DMS114 treated with DMSO at 0.1 percent for 48 hours (cell line): ENCODE measurements around the gene IQSEC1.
"Not testable (repeated sequence)": the region's sequence is repeated elsewhere in the genome, so short reads cannot be mapped to it uniquely, and the experiment has no call there.

Source experiments
- DNase-seq: peaks from one replicate; lab custom pipeline; 2025; ENCODE audit not compliant: unreplicated experiment; lab: John Stamatoyannopoulos, UW

The IQSEC1 gene

GRCh38 chr3:12897381-12898289 is 175.6 kb downstream of the IQSEC1 start:
- no peak for DNase-seq

DNA sequence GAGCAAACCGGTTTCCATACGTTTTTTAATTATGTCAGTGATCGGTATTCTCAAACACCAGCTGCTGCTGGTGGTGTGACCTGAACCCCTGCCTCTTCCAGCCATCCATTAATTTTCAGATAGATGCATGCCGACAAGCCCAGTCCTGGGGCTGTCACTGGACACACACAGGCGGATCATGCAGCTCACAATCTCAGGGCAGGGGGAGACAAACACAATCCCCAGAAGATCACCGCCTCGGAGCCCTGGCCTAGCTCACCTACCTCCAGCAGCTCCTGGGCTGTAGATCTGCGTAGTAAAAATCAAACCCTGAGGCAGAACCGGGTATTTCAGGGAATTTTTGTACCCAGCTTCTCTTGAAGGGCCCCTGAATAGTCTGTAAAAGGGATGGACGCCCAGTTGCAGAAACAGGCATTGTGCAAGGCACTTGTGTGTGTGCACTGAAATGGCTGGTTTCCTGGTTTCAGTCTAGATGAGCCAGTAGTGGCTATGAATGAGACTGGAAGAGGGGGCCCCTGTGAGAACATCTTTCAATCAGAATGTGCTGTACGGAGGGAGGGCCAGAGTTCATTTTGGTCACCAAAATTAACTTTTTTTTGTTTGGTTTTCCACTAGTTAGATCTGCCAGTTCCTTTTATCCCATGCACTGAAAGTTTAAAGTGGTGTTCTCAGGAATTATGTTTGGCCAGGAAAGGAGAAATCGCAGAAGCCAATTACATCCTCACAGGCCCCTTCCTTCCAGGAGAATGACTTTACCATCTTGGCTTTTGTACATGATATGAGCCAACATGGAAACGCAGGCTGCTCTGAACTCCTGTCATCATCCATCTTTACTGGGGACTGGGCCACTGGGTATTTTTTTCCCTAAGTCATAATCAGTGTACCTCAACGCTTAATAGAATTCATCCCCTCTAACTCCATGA is 176.9 kb downstream of the IQSEC1 start:
- DNase-seq = no peak

DNA sequence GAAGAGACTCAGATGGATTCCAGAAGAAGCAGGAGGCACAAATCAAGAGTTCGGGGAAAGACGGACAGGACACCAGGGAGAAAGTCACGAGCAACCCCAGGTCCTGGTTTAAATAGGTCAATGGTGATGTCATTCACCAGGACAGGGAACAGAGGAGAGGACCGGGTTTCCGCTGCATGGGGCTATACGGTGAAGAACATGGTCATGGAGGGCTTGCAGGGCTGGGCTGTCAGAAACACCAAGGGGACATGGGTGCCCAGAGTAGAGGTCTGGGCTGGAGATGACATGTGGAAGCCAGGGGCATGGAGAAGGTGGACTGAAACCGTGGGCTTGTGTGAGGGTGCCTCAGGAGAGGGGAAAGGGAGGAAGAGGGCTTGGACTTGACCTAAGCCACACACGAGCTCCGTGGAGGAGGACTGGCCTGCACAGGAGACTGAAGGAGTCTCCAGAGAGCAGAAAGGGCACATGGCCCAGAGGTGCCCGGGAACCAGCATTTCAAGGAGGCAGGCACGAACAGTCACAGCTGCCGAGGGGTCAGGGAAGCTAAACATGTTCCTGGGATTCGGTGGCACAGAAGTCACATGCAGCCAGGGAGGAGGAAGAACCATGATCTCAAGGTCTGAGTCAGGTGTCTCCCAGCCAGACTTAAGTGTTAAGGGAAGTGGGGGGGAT is 177.7 kb downstream of the IQSEC1 start:
- no peak for DNase-seq

- DNase-seq = no peak
Measured at GRCh38 chr3:12894629-12895028, 178.6 kb downstream of the IQSEC1 start.

DNA sequence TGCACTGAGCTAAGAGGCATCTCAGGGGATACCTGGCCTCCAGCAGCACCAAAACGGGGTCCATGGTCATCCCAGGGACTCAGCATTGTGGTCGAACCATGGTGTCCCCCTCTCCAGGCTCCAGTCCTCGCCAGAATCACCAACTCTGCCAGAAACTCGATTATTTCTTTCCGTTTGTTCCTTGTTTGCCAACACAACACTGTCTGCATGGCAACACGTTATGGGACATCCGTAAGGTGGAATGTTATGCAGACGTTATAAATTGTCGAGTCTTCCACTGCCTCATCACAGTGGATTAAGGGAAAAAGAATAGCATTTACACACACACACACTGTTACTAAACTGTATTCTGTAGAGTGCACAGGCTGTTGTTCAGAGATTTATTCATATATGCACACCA is 179.4 kb downstream of the IQSEC1 start:
- DNase-seq = no peak

DNA sequence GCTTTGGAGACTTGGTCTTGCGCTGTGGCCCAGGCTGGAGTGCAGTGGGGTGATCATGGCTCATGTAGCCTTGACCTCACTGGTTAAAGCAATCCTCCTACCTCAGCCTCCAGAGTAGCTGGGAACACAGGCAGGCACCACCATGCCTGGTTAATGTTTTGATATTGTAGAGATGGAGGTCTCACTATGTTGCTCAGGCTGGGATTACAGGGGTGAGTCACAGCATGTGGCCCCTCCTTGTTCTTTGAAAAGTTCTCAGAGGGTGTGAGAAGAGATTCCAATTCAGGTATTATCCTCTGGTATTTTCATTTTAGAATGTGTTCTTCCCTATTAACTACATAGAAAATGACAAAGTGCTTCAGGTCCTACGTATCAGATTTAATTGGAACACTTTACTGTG is 180.0 kb downstream of the IQSEC1 start:
- DNase-seq = no peak

- DNase-seq = no peak
Measured at GRCh38 chr3:12892840-12893189, 180.4 kb downstream of the IQSEC1 start.

GRCh38 chr3:12891985-12892839 is 181.0 kb downstream of the IQSEC1 start:
- DNase-seq = peak; percentile 55

DNA sequence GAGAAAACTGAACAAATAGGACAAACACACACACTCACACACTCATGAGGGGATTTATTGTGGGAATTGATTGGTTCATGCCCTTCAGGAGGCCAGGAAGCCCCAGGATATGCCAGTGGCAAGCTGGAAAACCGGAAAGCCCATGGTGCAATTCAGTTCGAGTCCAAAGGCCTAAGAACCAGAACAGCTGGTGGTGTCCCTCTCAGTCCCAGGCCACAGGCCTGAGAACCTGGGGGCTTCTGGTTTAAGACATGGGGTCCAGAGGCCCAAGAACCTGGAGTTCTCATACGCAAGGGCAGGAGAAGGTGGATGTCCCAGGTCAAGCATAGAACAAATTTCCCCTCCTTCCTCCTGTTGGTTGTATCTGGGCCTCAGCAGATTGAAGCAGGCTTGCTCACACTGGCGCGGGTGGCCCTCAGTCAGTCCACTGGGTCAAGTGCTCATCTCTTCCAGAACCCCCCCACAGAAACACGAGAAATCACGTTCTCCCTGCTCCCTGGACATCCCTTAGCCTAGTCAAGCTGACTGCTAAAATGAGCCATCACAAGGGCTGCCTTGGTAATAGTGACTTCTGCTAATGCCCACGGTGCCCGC is 181.7 kb downstream of the IQSEC1 start:
- no peak for DNase-seq

GRCh38 chr3:12890610-12891390 is 182.4 kb downstream of the IQSEC1 start:
- DNase-seq = no peak

DNA sequence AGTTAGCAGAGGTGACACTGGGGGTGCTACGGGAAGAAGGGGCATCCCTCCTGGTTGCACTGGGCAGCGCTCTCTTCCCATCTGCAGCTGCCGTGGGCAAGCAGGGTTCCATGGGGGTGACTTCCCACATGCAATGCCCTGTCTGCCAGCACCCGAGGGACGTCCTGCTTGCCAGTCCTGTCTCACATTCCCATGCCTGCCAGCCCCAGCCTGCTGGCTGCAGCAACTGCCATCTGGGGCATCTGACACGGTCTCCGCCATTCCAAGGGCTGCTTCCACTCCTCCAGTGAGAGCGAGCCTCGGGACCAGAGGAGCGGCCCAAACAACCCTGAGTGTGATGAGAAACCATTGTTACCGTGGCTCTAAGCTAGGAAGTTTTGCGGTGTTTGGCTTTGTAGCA is 186.5 kb downstream of the IQSEC1 start:
- DNase-seq = no peak

DNA sequence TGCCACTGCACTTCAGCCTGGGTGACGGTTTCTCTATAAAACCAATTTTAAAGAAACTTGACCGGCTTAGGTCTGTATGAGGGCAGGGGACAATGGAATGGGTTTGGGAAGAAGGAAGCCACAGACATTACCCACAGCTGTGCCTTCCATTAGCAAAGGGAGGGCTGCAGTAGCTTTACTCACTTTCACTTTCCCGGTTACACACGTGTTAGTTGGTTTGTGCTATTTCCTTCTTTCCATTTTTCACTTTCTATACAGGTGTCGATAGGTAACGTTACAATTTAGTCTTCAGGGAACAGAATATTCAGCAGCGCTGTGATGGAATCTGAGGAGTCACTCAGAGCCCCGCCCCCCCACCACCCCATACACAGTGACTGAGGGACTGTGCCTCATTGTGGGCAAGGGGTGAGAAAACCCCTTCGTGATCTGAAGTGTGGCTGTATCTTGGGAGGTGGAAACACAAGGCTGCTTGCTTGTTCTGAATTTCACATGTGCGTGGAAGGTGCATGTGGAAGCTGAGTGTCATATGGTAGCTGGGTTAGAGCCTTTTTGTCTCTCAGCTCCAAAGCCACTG is 187.0 kb downstream of the IQSEC1 start:
- no peak for DNase-seq

GRCh38 chr3:12885583-12885930 is 187.7 kb downstream of the IQSEC1 start:
- no peak for DNase-seq

DNA sequence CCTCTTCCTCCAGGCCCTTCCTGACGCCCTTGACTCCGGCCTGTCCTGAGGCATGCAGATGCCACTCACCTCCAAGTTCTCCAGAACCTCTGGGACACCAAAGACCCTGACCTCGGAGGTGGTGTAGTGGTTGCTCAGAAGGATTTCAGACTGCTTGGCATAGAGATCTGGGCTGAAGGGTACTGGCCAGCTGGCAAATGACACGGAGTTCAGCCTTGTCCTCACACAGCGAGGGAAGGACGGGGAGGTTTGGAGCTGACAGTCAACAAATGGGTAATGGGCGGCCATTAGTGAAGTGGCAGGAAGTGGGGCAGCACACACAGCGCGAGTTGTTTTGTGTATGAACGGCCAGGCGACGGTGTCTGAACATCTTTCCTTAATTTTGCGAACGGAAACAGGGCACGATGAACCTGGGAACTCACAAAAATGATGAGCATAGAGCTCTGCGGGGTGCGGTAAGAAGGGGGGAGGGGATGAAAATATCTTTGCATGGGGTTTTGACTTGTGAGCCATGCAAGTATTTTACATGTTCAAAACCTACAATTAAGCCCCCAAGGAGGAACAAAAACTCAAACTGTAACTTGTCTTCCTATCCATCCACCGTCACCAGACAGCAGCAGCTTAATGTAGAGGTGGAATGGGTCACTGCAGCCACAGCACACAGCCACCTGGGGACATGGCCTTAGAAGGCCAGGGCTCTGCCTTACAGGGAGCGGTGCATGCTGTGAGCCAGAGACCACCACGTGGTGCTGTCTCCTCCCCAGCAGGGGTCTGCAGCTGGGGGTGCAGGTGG is 188.2 kb downstream of the IQSEC1 start:
- no peak for DNase-seq

DNA sequence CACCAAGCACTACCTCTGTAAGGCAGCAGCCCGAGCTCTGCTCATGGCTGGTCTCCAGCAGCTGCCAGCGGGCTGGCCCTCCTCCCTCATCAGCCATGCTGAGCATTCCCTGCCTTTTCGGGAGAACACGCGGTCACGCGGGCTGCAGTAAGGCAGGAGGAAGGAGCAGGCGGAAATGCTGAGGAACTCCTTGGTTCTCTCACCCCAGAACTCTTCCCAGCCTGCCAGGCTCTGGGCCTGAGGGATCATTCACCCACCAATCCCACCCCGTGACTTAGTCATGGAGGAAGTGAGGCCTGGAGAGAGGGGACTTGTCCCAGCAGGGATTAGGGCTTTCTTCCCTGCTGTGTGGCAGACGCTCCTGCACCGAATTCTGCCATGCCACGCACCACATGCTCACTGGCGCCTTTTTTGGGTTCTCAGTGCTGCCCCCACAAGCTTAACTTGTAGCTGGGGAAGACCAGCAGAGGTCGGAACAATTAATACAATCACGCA is 189.0 kb downstream of the IQSEC1 start:
- DNase-seq = no peak

DNA sequence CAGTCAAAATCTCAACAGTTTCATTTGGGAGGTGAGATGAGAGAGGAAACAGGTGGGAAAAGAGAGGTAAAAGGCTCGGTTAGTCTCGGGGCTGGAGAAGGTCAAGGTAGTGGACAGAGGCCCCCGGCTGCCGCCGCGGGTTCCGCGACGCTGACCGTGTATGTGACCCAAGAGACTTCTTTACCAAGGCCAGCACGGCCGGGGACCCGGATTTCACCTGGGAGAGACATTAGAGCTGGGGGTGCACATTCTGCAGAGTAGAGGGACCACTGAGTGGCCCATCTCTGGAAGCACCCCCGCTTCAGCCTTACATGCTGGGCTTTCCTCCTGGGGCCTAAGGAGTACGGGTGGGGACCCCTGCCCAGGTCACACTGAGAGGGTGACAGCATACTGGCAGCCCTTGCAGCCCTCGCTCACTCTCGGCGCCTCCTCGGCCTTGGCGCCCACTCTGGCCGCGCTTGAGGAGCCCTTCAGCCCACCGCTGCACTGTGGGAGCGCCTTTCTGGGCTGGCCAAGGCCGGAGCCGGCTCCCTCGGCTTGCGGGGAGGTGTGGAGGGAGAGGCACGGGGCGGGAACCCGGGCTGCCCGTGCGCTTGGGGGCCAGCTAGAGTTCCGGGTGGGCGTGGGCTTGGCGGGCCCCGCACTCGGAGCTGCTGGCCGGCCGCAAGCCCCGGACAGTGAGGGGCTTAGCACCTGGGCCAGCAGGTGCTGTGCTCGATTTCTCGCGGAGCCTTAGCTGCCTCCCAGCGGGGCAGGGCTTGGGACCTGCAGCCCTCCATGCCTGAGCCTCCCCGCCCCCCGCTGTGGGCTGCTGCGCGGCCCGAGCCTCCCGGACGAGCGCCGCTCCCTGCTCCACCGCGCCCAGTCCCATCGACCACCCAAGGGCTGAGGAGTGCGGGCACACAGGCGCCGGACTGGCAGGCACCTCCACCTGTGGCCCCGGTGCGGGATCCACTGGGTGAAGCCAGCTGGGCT is 190.6 kb downstream of the IQSEC1 start:
- no peak for DNase-seq

DNA sequence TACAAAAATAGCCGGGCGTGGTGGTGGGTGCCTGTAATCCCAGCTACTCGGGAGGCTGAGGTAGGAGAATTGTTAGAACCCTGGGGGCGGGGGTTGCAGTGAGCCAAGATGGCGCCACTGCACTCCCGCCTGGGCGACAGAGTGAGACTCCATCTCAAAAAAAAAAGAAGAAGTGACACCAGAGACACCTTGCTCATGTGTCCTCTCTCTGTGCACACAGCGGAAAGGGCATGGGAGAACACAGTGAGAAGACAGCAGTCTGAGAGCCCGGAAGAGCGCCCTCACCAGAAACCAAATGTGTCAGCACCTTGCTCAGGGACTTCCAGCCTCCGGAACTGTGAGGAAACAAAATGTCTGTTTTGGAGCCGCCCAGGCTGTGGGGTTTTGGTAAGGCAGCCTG is 191.4 kb downstream of the IQSEC1 start:
- not testable (repeated sequence) for DNase-seq
